ENCODE measurements around the gene TICAM1. TPM values are rescaled to one million over a fixed set of nuclear protein-coding genes. Genes with fewer than 3 reads are reported as not detected.

The TICAM1 gene
- total RNA-seq, 1 experiment from 2014 or later: 0.48 TPM

DNA sequence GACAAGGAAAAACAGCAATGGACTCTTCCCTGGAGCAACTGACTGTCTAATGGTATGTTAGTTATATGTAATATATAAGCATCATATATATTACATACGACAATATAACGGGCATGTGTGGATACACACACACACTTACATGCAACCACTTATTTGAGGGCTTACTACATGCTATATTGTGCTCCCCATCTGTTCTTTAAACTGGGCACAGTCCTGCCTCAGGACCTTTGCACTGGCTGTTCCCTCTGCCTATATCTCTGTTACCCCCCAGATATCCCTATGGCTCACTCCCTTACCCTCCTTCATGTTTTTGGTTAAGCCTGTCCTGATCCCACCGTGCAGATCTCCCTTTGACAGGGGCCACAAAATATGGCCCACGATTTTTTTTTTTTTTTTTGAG lies 10.2 kb downstream of the TICAM1 start:
- no peak overlapping the region for H4K91ac ChIP-seq (ENCODE audit: insufficient read length, low read depth, low read length)
- Mint-ChIP-seq H3K36me3 (ENCODE audit: insufficient read depth in 1 of 3, low read depth in 3 of 3) (peaks cover 0 to 7% (median 0%) of the 10 kb centered on the region in 3 experiments; a peak in 1 of 7 replicates), H3K9me3 (no peaks in the 10 kb centered on the region), H3K4me3 (no peak overlapping the region), H3K27ac (no peak overlapping the region), H3K4me1 (no peaks in the 10 kb centered on the region), H3K27me3 (ENCODE audit: low read depth) (peaks cover 13% of the 10 kb centered on the region)
- H3K4ac ChIP-seq (ENCODE audit: low read depth, low read length): no peak overlapping the region
- no peaks in the 10 kb centered on the region for H3K27me3 ChIP-seq (ENCODE audit: insufficient read depth, low read length)
- H3T11ph ChIP-seq (ENCODE audit: low read length): no peak overlapping the region
- no peak overlapping the region for H3K27ac ChIP-seq (ENCODE audit: insufficient read length, low read depth, low read length)
- H3K23ac ChIP-seq (ENCODE audit: insufficient read length, low read depth, low read length): no peak overlapping the region
- H3K4me1 ChIP-seq (ENCODE audit: insufficient read depth, low read length): no peaks in the 10 kb centered on the region
- H4K8ac ChIP-seq (replicated peaks; ENCODE audit: insufficient read length, low read depth, low read length): no peak overlapping the region
- no peaks in the 10 kb centered on the region for H4K20me1 ChIP-seq (ENCODE audit: control insufficient read depth, insufficient read depth, insufficient read length)
- no peak overlapping the region for H2BK20ac ChIP-seq (ENCODE audit: low read depth, low read length, poor library complexity, severe bottlenecking)
- no peak overlapping the region for H2BK5ac ChIP-seq (ENCODE audit: insufficient read length, low read length)
- no peak overlapping the region for H3K56ac ChIP-seq (ENCODE audit: insufficient read length, low read depth, low read length)
- no peak overlapping the region for H2BK120ac ChIP-seq (ENCODE audit: low read depth, low read length, poor library complexity, severe bottlenecking)
- H3K23me2 ChIP-seq (ENCODE audit: insufficient read length, low read depth, low read length, poor library complexity, severe bottlenecking): no peaks in the 10 kb centered on the region
- no peak overlapping the region for H2BK12ac ChIP-seq (ENCODE audit: insufficient read length, low read depth, low read length)
- no peaks in the 10 kb centered on the region for H3K79me2 ChIP-seq (ENCODE audit: insufficient read depth, low read length)
- no peak overlapping the region for H2AFZ ChIP-seq (ENCODE audit: low read length)
- DNase-seq: no peak
- no peak overlapping the region for H3K18ac ChIP-seq (ENCODE audit: insufficient read length, low read depth, low read length)
- H3K79me1 ChIP-seq (ENCODE audit: insufficient read depth, low read depth, low read length, poor library complexity, severe bottlenecking): no peaks in the 10 kb centered on the region
- no peak overlapping the region for H2AK5ac ChIP-seq (ENCODE audit: insufficient read length, low read length)
- H2BK15ac ChIP-seq (ENCODE audit: low read depth, low read length): no peak overlapping the region
- no peak overlapping the region for H3K14ac ChIP-seq (ENCODE audit: insufficient read depth, low read length)
- H3K9me3 ChIP-seq (ENCODE audit: control insufficient read depth, low read depth, low read length): no peaks in the 10 kb centered on the region
- H3K9ac ChIP-seq (ENCODE audit: extremely low read depth, insufficient read length, low read length): no peak overlapping the region
- H3K4me2 ChIP-seq (ENCODE audit: insufficient read depth, insufficient read length, low read length): no peak overlapping the region
- TF ChIP-seq, protein P1, sequence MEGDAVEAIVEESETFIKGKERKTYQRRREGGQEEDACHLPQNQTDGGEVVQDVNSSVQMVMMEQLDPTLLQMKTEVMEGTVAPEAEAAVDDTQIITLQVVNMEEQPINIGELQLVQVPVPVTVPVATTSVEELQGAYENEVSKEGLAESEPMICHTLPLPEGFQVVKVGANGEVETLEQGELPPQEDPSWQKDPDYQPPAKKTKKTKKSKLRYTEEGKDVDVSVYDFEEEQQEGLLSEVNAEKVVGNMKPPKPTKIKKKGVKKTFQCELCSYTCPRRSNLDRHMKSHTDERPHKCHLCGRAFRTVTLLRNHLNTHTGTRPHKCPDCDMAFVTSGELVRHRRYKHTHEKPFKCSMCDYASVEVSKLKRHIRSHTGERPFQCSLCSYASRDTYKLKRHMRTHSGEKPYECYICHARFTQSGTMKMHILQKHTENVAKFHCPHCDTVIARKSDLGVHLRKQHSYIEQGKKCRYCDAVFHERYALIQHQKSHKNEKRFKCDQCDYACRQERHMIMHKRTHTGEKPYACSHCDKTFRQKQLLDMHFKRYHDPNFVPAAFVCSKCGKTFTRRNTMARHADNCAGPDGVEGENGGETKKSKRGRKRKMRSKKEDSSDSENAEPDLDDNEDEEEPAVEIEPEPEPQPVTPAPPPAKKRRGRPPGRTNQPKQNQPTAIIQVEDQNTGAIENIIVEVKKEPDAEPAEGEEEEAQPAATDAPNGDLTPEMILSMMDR (conservative IDR thresholded peaks at IDR 0.05): no peak
- no peak overlapping the region for H4K5ac ChIP-seq (ENCODE audit: insufficient read length, low read depth, low read length)
- WGBS (ENCODE audit: extremely low coverage, insufficient read length, low lambda C conversion rate): no CpG with 5 or more reads among the region's 4 CpGs
